T47D (cell line): ENCODE measurements around the gene MYCBPAP.

Source experiments
- DNase-seq, 2 experiments: peaks; one replicate each; pipeline versions ENCODE4 v3.0.0 to v3.0.0-alpha.2; 2011 to 2012; ENCODE audit warnings: low read depth in 1 of 2, low spot score in 1 of 2
- JUND ChIP-seq: IDR thresholded peaks from 2 replicates; pipeline ENCODE4 v1.6.1; 2012; ENCODE audit warnings: low read depth
- in situ Hi-C: cut with HindIII; loops from 2 replicates; pipeline ENCODE4 v1.10.0; 2016; ENCODE audit warnings: low sequenced_read_pairs, low pct_unique_long_range_greater_than_20kb

The MYCBPAP gene

DNA sequence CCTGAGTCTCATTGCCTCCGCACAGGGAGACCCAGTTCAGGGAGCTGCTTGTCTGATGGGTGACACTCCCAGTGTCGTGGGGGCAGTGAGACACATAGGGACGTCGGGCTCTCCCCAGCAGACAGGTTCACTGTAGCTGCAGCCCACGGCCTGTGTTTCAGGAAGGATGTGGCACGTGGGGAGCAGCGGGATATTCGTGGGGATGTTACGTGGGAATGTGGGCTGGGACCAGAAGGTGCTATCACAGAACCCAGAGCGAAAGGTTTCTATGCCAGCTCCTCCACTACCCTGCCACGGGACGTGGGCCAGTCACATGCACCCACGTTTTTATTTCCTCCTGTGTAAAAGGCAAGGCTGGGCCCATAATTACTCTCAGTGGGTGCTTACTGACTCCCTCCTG is 68.6 kb downstream of the MYCBPAP start:
- no peak for DNase-seq
- no peak for TF ChIP-seq JUND
- in situ Hi-C loops, result no loop called here

DNA sequence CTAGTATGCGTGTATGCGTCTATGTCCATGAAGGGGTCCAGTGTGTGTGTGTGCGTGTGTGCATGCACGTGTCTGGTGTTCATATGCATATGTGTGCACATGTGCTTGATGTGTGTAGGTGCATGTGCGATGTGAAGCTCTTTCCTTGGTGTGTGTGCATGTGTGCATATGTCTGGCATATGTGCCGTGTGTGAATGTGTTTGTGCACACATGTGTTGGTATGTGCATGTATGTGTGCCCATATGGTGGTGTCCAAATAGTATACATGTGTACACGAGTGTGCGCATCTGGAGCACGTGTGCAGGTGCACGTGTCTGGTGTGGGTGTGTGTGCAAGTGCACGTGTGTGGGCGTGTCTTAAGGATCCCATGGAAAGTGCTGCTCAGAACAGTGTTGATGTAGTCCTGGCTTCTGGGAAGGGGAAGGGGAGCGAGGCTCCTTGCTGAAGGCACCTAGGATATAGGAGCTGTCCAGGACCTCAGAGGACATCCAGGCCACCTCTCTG is 69.3 kb downstream of the MYCBPAP start:
- no peak for DNase-seq
- in situ Hi-C loops, result no loop called here
- no peak for TF ChIP-seq JUND

DNA sequence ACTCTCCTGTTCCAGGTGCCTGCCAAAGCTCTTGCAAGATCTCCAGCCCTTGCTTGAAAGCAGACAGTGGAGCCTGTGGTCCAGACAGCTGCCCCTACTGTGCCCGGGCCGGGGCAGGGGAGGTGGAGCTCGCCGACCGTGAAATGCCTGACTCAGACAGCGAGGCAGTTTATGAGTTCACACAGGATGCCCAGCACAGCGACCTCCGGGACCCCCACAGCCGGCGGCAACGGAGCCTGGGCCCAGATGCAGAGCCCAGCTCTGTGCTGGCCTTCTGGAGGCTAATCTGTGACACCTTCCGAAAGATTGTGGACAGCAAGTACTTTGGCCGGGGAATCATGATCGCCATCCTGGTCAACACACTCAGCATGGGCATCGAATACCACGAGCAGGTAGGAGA is 69.9 kb downstream of the MYCBPAP start:
- no peak for TF ChIP-seq JUND

DNA sequence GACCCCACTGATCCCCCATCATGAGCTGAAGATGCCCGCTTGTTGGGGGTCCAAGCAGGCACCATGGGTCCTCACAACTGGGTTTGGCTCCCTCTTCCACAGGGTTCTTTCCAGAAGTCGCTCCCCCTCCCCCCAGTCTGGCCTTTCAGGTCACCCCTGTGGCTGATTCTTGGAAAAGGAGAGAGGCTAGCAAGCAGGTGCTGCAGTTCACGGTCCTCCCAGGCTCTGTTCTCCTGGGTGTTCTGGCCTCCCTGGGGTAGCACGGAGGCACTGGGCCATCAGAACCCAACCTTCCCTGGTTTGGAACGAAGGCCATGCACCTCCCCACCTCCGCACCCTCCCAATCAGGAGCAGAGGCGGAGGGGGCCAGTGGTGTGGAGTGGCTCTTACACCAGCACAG is 71.2 kb downstream of the MYCBPAP start:
- TF ChIP-seq JUND, result no peak
- in situ Hi-C loops, result no loop called here
- DNase-seq, result no peak

More for the DNA sequence above, 69.9 kb downstream of the MYCBPAP start:
- in situ Hi-C loops, result no loop called here
- no peak for DNase-seq

DNA sequence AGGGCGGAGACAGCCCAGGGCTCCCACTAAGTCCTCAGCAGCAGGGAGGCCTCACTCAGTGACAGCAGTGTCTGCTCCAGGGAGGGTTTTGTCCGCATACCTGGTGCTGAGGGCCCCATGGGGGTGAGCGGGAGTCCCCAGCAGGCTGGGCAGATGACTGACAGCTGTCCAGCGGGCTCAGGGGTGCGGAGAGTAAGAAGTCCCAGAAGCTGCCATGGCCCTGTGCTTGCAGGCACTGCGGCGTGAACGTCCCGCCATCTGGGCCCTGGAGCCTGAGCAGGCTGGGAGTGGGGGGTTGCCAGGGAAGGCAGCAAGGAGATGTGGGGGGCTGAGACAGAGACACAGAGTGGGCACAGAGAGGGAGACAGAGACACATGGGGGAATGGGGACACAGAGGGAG is 72.4 kb downstream of the MYCBPAP start:
- in situ Hi-C loops, result no loop called here
- DNase-seq, result no peak
- TF ChIP-seq JUND, result no peak
